Osteocyte (in vitro differentiated cells): Measurements from ENCODE around the gene DACT1. TPM values are rescaled to one million over a fixed set of nuclear protein-coding genes. Genes with fewer than 3 reads are reported as not detected.

ENCODE experiments used
- DNase-seq: peaks from one replicate; pipeline ENCODE4 v3.0.0; 2021; ENCODE audit warnings: mixed read lengths; ENCODE audit not compliant: unreplicated experiment; ENCODE audit errors: extremely low spot score
- H3K27ac Mint-ChIP-seq: one replicate; pipeline ENCODE4 v1.8.0; 2021; ENCODE audit warnings: mild to moderate bottlenecking, mixed read lengths; ENCODE audit not compliant: unreplicated experiment
- H3K27me3 Mint-ChIP-seq: one replicate; pipeline ENCODE4 v1.8.0; 2021; ENCODE audit warnings: mixed read lengths; ENCODE audit not compliant: unreplicated experiment
- H3K36me3 Mint-ChIP-seq: one replicate; pipeline ENCODE4 v1.8.0; 2021; ENCODE audit warnings: mixed read lengths; ENCODE audit not compliant: unreplicated experiment
- H3K4me1 Mint-ChIP-seq: one replicate; pipeline ENCODE4 v1.8.0; 2021; ENCODE audit warnings: mixed read lengths; ENCODE audit not compliant: unreplicated experiment
- H3K4me3 Mint-ChIP-seq: one replicate; pipeline ENCODE4 v1.8.0; 2021; ENCODE audit warnings: mild to moderate bottlenecking, moderate library complexity, mixed read lengths; ENCODE audit not compliant: unreplicated experiment
- H3K9me3 Mint-ChIP-seq: one replicate; pipeline ENCODE4 v1.8.0; 2021; ENCODE audit warnings: mixed read lengths; ENCODE audit not compliant: unreplicated experiment
- total RNA-seq: library from RNA; stranded (reverse); gene quantifications from 2 replicates; pipeline ENCODE4 v1.2.1, GENCODE V29; 2021
- TF ChIP-seq, protein P1 (sequence below): fragments of 200-600 bp; sonication (generic); IDR thresholded peaks from 2 replicates; pipeline ENCODE4 v1.5.0; 2021; ENCODE audit warnings: antibody characterized with exemption, mild to moderate bottlenecking, moderate library complexity

The DACT1 gene
- total RNA-seq, 1 donor from 2014 or later, result 29.2 TPM

DNA sequence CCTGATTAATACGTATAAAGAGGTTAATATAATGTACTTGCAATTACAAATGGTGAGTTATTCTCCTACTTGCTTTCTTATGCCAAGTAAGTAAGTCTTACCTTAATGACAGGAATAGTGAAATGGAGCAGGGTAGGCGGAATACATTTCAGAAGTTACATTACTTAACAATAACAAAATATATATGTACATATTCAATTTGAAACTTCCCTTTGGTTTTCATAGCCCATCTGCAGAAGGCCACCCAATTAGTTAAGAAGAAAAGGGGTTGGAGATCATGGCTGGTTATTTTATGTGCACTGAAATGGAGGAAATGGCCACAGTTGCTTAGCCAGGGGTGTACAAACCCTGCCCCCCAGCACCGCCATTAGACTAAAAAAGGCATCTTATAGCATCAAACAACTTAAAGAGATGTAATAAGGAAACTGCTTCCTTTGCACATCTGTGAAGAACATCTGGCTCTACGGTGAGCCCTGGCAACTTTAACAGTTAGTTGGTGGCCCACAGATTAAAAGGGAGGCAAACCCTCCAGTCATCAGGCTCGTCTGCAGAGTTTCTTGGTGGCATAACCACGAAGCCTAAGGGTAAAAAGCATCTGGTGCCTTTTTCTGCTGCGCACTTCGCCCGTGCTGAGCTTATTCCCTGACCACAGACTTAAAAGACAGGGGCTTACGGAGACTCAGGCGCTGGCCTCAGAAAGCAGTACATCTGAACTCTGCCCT, 38.8 kb upstream of the DACT1 start:
- no peaks in the 10 kb centered on the region for H3K27me3 Mint-ChIP-seq
- H3K36me3 Mint-ChIP-seq, result no peaks in the 10 kb centered on the region
- H3K4me1 Mint-ChIP-seq, result no peaks in the 10 kb centered on the region
- H3K27ac Mint-ChIP-seq, result no peak overlapping the region
- no peak for DNase-seq
- H3K9me3 Mint-ChIP-seq, result no peaks in the 10 kb centered on the region
- TF ChIP-seq, protein P1, sequence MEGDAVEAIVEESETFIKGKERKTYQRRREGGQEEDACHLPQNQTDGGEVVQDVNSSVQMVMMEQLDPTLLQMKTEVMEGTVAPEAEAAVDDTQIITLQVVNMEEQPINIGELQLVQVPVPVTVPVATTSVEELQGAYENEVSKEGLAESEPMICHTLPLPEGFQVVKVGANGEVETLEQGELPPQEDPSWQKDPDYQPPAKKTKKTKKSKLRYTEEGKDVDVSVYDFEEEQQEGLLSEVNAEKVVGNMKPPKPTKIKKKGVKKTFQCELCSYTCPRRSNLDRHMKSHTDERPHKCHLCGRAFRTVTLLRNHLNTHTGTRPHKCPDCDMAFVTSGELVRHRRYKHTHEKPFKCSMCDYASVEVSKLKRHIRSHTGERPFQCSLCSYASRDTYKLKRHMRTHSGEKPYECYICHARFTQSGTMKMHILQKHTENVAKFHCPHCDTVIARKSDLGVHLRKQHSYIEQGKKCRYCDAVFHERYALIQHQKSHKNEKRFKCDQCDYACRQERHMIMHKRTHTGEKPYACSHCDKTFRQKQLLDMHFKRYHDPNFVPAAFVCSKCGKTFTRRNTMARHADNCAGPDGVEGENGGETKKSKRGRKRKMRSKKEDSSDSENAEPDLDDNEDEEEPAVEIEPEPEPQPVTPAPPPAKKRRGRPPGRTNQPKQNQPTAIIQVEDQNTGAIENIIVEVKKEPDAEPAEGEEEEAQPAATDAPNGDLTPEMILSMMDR, result no peak
- no peak overlapping the region for H3K4me3 Mint-ChIP-seq

DNA sequence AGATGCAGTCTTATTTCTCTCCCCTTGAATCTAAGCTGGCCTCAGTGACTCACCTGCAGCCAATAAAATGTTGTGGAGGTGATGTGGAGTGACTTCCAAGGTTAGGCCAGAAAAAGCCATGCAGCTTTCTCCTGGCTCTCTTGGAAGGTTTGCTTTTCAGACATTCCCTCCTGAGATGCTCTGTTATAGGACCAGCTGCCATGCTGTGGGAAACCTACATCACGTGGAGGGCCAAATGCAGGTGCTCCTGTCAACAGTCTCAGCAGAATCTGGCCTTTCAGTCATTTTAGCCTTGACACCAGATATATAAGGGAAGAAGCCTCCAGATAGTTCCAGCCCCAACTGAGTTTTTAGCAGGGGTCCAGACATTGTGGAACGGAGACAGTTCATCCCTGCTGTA, 38.1 kb upstream of the DACT1 start:
- TF ChIP-seq, protein P1, result no peak
- Mint-ChIP-seq H3K36me3 (no peaks in the 10 kb centered on the region), H3K4me1 (no peaks in the 10 kb centered on the region), H3K27ac (no peak overlapping the region), H3K27me3 (no peaks in the 10 kb centered on the region), H3K9me3 (no peaks in the 10 kb centered on the region), H3K4me3 (no peak overlapping the region)
- DNase-seq, result no peak

DNA sequence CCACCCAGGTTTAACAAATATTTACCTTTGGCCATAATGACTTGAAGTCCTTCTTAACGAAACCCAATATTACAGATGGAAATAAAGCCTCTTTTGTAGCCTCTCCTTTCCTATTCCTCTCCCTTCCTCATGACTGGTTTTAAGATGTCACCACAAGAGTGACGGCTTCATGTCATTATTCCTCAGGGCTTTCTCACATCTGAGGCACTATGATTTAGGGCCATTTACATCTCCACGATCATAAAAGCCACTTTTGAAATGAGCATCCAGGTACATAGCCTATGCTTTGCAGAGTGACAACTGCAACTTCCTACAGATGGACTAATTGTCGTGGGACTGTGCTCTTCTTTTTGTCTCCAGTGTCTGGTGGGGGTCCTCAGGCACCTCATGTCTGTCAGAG, 32.3 kb upstream of the DACT1 start:
- Mint-ChIP-seq H3K27me3 (no peaks in the 10 kb centered on the region), H3K4me3 (no peak overlapping the region), H3K36me3 (no peaks in the 10 kb centered on the region), H3K9me3 (no peaks in the 10 kb centered on the region), H3K4me1 (peaks cover 11% of the 10 kb centered on the region), H3K27ac (no peak overlapping the region)
- TF ChIP-seq, protein P1, result no peak
- DNase-seq, result no peak

DNA sequence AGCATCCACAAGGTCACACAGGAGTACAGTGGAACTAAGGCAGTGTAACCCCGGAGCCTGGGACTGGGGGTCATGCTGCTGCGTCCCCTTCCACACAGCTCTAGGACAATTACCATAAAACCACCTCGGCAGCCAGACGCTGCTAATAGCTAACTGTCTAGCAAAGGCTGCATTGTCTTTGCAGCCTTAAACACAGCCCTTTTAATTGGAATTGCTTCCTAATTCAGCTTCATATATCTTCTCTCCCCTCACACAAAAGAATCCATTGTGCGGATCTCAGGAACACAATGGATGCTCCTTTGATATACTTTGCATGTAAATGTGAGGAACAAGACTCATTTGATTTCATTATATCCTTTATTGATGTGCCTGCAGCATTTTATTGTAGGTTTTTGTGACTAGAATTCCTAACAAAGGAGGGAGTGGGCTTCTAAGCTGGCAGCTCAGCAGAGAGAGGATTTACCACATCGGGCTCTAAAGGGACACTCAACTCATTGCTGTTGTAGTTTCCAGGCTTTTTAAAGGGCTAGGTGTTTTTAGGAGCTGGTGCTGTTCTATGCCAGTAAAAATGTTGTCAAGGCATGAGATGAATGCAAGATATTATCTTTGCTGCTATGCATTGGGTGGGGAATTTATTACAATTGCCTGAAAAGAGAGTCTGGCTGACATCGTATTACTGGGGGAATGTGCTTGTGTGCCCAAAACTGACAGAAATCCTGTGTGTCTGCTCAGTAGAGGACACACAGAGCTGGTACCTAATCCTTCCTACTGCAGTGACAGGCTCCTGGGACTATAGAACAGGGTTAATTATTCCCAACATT, 30.4 kb upstream of the DACT1 start:
- no peak for DNase-seq
- H3K9me3 Mint-ChIP-seq, result no peaks in the 10 kb centered on the region

DNA sequence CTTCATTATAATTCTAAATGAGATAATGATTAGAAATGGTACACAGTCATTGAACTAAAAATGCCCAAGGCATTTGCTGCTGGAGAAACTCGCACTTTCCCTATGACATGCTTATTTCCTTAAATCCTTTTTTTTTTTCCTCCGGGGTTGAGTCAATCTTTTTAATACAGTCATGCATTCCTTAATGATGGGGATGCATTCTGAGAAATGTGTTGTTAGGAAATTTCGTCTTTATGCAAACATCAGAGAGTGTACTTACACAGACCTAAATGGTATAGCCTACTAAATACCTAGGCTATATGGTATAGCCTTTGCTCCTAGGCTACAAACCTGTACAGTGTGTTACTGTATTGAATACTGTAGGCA, 29.8 kb upstream of the DACT1 start:
- no peak for DNase-seq
- Mint-ChIP-seq H3K4me3 (no peak overlapping the region), H3K27ac (no peak overlapping the region)

More for the DNA sequence above, 30.4 kb upstream of the DACT1 start:
- Mint-ChIP-seq H3K27me3 (no peaks in the 10 kb centered on the region), H3K36me3 (no peaks in the 10 kb centered on the region), H3K27ac (no peak overlapping the region), H3K4me3 (no peak overlapping the region), H3K4me1 (peaks cover 11% of the 10 kb centered on the region)
- TF ChIP-seq, protein P1, result no peak

More for the DNA sequence above, 29.8 kb upstream of the DACT1 start:
- Mint-ChIP-seq H3K9me3 (no peaks in the 10 kb centered on the region), H3K36me3 (no peaks in the 10 kb centered on the region), H3K27me3 (no peaks in the 10 kb centered on the region), H3K4me1 (peaks cover 11% of the 10 kb centered on the region)
- TF ChIP-seq, protein P1, result no peak
